ENCODE measurements around the gene FBXW7. TPM values are rescaled to one million over a fixed set of nuclear protein-coding genes. Genes with fewer than 3 reads are reported as not detected.

The FBXW7 gene
- total and polyA plus RNA-seq, 2 of the 13 experiments (the other 11 are each of a cell fraction or from before 2014, with no cell fraction given): 5.0 to 40.9 TPM

DNA sequence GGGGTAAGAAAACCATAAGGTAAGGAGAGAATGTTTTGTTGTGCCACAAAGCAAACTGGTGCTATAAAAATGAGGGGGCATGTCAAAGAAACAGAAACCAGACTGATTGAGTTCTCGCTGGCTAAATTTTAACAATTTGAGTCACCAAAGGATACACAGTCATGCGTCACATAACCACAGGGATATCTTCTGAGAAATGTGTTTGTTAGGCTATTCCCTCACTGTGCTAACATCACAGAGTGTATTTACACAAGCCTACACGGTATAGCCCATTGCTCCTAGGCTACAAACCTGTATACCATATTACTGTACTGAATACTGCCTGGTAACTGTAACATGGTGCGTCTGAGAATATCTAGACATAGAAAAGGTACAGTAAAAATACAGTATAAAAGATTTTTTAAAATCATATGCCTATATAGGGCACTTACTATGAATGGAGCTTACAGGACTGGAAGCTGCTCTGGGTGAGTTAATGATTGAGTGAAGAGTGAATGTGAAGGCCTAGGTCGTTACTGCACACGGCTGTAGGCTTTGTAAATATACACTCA is 50.1 kb downstream of the FBXW7 start (continued):
- TF ChIP-seq, protein P1, sequence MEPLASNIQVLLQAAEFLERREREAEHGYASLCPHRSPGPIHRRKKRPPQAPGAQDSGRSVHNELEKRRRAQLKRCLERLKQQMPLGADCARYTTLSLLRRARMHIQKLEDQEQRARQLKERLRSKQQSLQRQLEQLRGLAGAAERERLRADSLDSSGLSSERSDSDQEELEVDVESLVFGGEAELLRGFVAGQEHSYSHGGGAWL (CRISPR knock-in tag; IDR thresholded peaks at IDR 0.05): no peak
- TF ChIP-seq, protein P2, sequence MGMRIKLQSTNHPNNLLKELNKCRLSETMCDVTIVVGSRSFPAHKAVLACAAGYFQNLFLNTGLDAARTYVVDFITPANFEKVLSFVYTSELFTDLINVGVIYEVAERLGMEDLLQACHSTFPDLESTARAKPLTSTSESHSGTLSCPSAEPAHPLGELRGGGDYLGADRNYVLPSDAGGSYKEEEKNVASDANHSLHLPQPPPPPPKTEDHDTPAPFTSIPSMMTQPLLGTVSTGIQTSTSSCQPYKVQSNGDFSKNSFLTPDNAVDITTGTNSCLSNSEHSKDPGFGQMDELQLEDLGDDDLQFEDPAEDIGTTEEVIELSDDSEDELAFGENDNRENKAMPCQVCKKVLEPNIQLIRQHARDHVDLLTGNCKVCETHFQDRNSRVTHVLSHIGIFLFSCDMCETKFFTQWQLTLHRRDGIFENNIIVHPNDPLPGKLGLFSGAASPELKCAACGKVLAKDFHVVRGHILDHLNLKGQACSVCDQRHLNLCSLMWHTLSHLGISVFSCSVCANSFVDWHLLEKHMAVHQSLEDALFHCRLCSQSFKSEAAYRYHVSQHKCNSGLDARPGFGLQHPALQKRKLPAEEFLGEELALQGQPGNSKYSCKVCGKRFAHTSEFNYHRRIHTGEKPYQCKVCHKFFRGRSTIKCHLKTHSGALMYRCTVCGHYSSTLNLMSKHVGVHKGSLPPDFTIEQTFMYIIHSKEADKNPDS (CRISPR knock-in tag; IDR thresholded peaks at IDR 0.05): no peak
- peak; percentile 38; the same call in 1 of the 2 replicates for TF ChIP-seq PITX1 (CRISPR knock-in tag; IDR thresholded peaks at IDR 0.05)
- no peak for TF ChIP-seq KDM3A (CRISPR knock-in tag; IDR thresholded peaks at IDR 0.05; ENCODE audit: low read depth)
- TF ChIP-seq ZNF264 (CRISPR knock-in tag; IDR thresholded peaks at IDR 0.05): 0 out of 2 replicates have a peak, but pooled peaks have one; percentile 26
- peak; percentile 66; the same call in 1 of the 2 replicates for TF ChIP-seq ZNF792 (CRISPR knock-in tag; IDR thresholded peaks at IDR 0.05)
- TF ChIP-seq ZFP36 (IDR thresholded peaks at IDR 0.05; ENCODE audit: borderline replicate concordance, low read depth, low read length, partially characterized antibody): no peak
- no peak for TF ChIP-seq ZNF746 (CRISPR knock-in tag; IDR thresholded peaks at IDR 0.05)
- TF ChIP-seq TEAD3 (CRISPR knock-in tag; optimal IDR thresholded peaks at IDR 0.05; ENCODE audit: borderline replicate concordance): peak; percentile 67
- no peak for TF ChIP-seq ZNF383 (CRISPR knock-in tag; IDR thresholded peaks at IDR 0.05; ENCODE audit: borderline replicate concordance)
- TF ChIP-seq NONO (IDR thresholded peaks at IDR 0.05): no peak
- peak; percentile 40; the same call in 1 of the 2 replicates for TF ChIP-seq NONO (CRISPR knock-in tag; conservative IDR thresholded peaks at IDR 0.05)
- TF ChIP-seq, protein P3, sequence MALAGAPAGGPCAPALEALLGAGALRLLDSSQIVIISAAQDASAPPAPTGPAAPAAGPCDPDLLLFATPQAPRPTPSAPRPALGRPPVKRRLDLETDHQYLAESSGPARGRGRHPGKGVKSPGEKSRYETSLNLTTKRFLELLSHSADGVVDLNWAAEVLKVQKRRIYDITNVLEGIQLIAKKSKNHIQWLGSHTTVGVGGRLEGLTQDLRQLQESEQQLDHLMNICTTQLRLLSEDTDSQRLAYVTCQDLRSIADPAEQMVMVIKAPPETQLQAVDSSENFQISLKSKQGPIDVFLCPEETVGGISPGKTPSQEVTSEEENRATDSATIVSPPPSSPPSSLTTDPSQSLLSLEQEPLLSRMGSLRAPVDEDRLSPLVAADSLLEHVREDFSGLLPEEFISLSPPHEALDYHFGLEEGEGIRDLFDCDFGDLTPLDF (CRISPR knock-in tag; IDR thresholded peaks at IDR 0.05): no peak; the same call in 1 of the 2 replicates
- TF ChIP-seq ZFAT (CRISPR knock-in tag; conservative IDR thresholded peaks at IDR 0.05): no peak
- no peak for TF ChIP-seq ZNF367 (CRISPR knock-in tag; IDR thresholded peaks at IDR 0.05; ENCODE audit: borderline replicate concordance)
- peak; percentile 81; the same call in 1 of the 2 replicates for TF ChIP-seq RCOR2 (CRISPR knock-in tag; IDR thresholded peaks at IDR 0.05)
- TF ChIP-seq SMAD1 (CRISPR knock-in tag; IDR thresholded peaks at IDR 0.05; ENCODE audit: borderline replicate concordance, low read depth): no peak
- no peak for TF ChIP-seq ZNF589 (CRISPR knock-in tag; conservative IDR thresholded peaks at IDR 0.05)
- TF ChIP-seq ZNF672 (CRISPR knock-in tag; IDR thresholded peaks at IDR 0.05): no peak
- peak; percentile 88 for TF ChIP-seq TBX2 (CRISPR knock-in tag; IDR thresholded peaks at IDR 0.05; ENCODE audit: borderline replicate concordance)
- TF ChIP-seq ZNF180 (CRISPR knock-in tag; IDR thresholded peaks at IDR 0.05; ENCODE audit: borderline replicate concordance, low read depth): no peak
- TF ChIP-seq MEF2D (CRISPR knock-in tag; IDR thresholded peaks at IDR 0.05): peak; percentile 65; the same call in 1 of the 2 replicates
- TF ChIP-seq ZSCAN9 (CRISPR knock-in tag; IDR thresholded peaks at IDR 0.05; ENCODE audit: borderline replicate concordance): no peak
- TF ChIP-seq ATF7 (IDR thresholded peaks at IDR 0.05): no peak
- no peak; the same call in 1 of the 2 replicates for TF ChIP-seq ATF7 (CRISPR knock-in tag; IDR thresholded peaks at IDR 0.05)
- peak; percentile 80 for TF ChIP-seq DRAP1 (CRISPR knock-in tag; IDR thresholded peaks at IDR 0.05)
- 0 out of 2 replicates have a peak, but pooled peaks have one; percentile 8 for TF ChIP-seq STAG1 (CRISPR knock-in tag; IDR thresholded peaks at IDR 0.05)
- TF ChIP-seq NFRKB (IDR thresholded peaks at IDR 0.05): no peak
- TF ChIP-seq YEATS4 (CRISPR knock-in tag; IDR thresholded peaks at IDR 0.05; ENCODE audit: borderline replicate concordance): peak; percentile 44; the same call in 1 of the 2 replicates
- TF ChIP-seq NR2F6 (IDR thresholded peaks at IDR 0.05): peak; percentile 62
- peak; percentile 31; the same call in 1 of the 2 replicates for TF ChIP-seq NR2F6 (CRISPR knock-in tag; IDR thresholded peaks at IDR 0.05)

Data from HepG2 (cell line).